A549 (cell line): ENCODE measurements around the gene ARHGAP10. TPM values are rescaled to one million over a fixed set of nuclear protein-coding genes. Genes with fewer than 3 reads are reported as not detected.
"Not testable (repeated sequence)": the region's sequence is repeated elsewhere in the genome, so short reads cannot be mapped to it uniquely, and the experiment has no call there.

Source experiments
- ATAC-seq, 2 experiments: fragments of 200-7000 bp in 1 of 2; fragments of >200 bp in 1 of 2; cut with Nextera tagmentation in 1 of 2; cut with Tn5 transposase in 1 of 2; 3 replicates each; pipeline versions ENCODE4 v1.8.0 to v1.9.1; 2018 to 2020; ENCODE audit warnings: mild to moderate bottlenecking in 1 of 2, moderate library complexity in 1 of 2
- CTCF ChIA-PET: fragments of 300-600 bp; sonication (Branson Sonifier 250); formaldehyde crosslinking; extraction: SDS; loops from one replicate; lab custom pipeline; 2021; ENCODE audit warnings: antibody characterized with exemption, inconsistent platforms; lab: Yijun Ruan, JAX
- POLR2A ChIA-PET: fragments of 350-600 bp; formaldehyde crosslinking; extraction: SDS; loops from one replicate; lab custom pipeline; 2021; ENCODE audit warnings: antibody characterized with exemption, inconsistent platforms; lab: Yijun Ruan, JAX
- DNase-seq, 2 experiments: peaks; one replicate each; pipeline versions ENCODE4 v3.0.0 to v3.0.0-alpha.2; 2011 to 2016; ENCODE audit warnings: low read depth in 1 of 2, low spot score in 1 of 2
- FAIRE-seq: peaks from 2 replicates; lab custom pipeline; 2011; peaks lifted over from hg19 to GRCh38; lab: Jason Lieb, UNC
- H3K27ac ChIP-seq, 2 experiments: fragments of >200 bp; sonication (Bioruptor Twin); formaldehyde crosslinking; 3 replicates each; pipeline ENCODE4 v1.5.1; 2016 to 2017
- H3K4me1 ChIP-seq: fragments of >200 bp; sonication (Bioruptor Twin); formaldehyde crosslinking; 3 replicates; pipeline ENCODE4 v1.6.1; 2016
- H3K4me2 ChIP-seq: fragments of >200 bp; sonication (Bioruptor Twin); formaldehyde crosslinking; 3 replicates; pipeline ENCODE4 v1.6.1; 2016
- H3K4me3 ChIP-seq: fragments of >200 bp; sonication (Bioruptor Twin); formaldehyde crosslinking; 3 replicates; pipeline ENCODE4 v1.5.1; 2016
- H3K9me3 ChIP-seq: fragments of >200 bp; sonication (Bioruptor Twin); formaldehyde crosslinking; 3 replicates; pipeline ENCODE4 v1.6.1; 2016
- BHLHE40 ChIP-seq: IDR thresholded peaks from 2 replicates; pipeline ENCODE4 v1.6.1; 2012; ENCODE audit warnings: low read depth, low read length, inconsistent platforms
- CBX2 ChIP-seq: fragments of 200-600 bp; sonication (generic); IDR thresholded peaks from 2 replicates; pipeline ENCODE4 v1.6.1; 2016; ENCODE audit warnings: low read depth, mild to moderate bottlenecking, borderline replicate concordance
- CBX8 ChIP-seq: fragments of 200-600 bp; sonication (generic); IDR thresholded peaks from 2 replicates; pipeline ENCODE4 v1.6.1; 2016
- CHD2 ChIP-seq: fragments of 150-350 bp; IDR thresholded peaks from 2 replicates; pipeline ENCODE4 v1.6.1; 2014; ENCODE audit warnings: low read length; ENCODE audit not compliant: partially characterized antibody
- EP300 ChIP-seq, 2 experiments: fragments of >200 bp; sonication (Bioruptor Twin); formaldehyde crosslinking; IDR thresholded peaks; 2 replicates in 1 of 2; 3 replicates in 1 of 2; pipeline ENCODE4 v1.6.1; 2016 to 2017
- ESRRA ChIP-seq: fragments of 150-350 bp; IDR thresholded peaks from 2 replicates; pipeline ENCODE4 v1.6.1; 2014; ENCODE audit warnings: mild to moderate bottlenecking, low read length, borderline replicate concordance
- FOXS1 ChIP-seq: fragments of 250-450 bp; sonication (Bioruptor Pico); IDR thresholded peaks from 2 replicates; pipeline ENCODE4 v1.5.0; 2020; ENCODE audit warnings: mild to moderate bottlenecking, moderate library complexity
- GATA3 ChIP-seq: IDR thresholded peaks from 2 replicates; pipeline ENCODE4 v1.6.1; 2012; ENCODE audit warnings: borderline replicate concordance
- HDAC2 ChIP-seq: fragments of 200-600 bp; sonication (generic); IDR thresholded peaks from 2 replicates; pipeline ENCODE4 v1.6.1; 2016
- HOXA7 ChIP-seq: fragments of 250-450 bp; sonication (Bioruptor Pico); IDR thresholded peaks from 2 replicates; pipeline ENCODE4 v1.5.0; 2020; ENCODE audit warnings: mild to moderate bottlenecking, moderate library complexity
- HOXB13 ChIP-seq: fragments of 250-450 bp; sonication (Bioruptor Pico); IDR thresholded peaks from 2 replicates; pipeline ENCODE4 v1.5.0; 2020; ENCODE audit warnings: low read depth, mild to moderate bottlenecking, moderate library complexity
- HOXB5 ChIP-seq: fragments of 250-450 bp; sonication (Bioruptor Pico); IDR thresholded peaks from 2 replicates; pipeline ENCODE4 v1.5.0; 2020; ENCODE audit warnings: mild to moderate bottlenecking, moderate library complexity
- JUNB ChIP-seq: fragments of >200 bp; sonication (Bioruptor Twin); formaldehyde crosslinking; IDR thresholded peaks from 2 replicates; pipeline ENCODE4 v1.6.1; 2016
- KDM1A ChIP-seq: fragments of 200-600 bp; sonication (generic); IDR thresholded peaks from 2 replicates; pipeline ENCODE4 v1.6.1; 2016; ENCODE audit warnings: low read depth, mild to moderate bottlenecking
- NFE2L2 ChIP-seq: fragments of 150-350 bp; conservative IDR thresholded peaks from 2 replicates; pipeline ENCODE4 v1.6.1; 2014; ENCODE audit warnings: low read length
- NR3C1 ChIP-seq: fragments of >200 bp; sonication (Bioruptor Twin); formaldehyde crosslinking; IDR thresholded peaks from 3 replicates; pipeline ENCODE4 v1.6.1; 2017
- RAD21 ChIP-seq, 2 experiments: fragments of >200 bp in 1 of 2; sonication (Bioruptor Twin) in 1 of 2; formaldehyde crosslinking in 1 of 2; IDR thresholded peaks in 1 of 2; conservative IDR thresholded peaks in 1 of 2; 2 replicates in 1 of 2; 3 replicates in 1 of 2; pipeline ENCODE4 v1.6.1; 2012 to 2018; ENCODE audit warnings: inconsistent platforms in 1 of 2
- RCOR1 ChIP-seq: fragments of 150-350 bp; IDR thresholded peaks from 2 replicates; pipeline ENCODE4 v1.6.1; 2014; ENCODE audit warnings: antibody characterized with exemption, low read length, low read depth
- RFX5 ChIP-seq: fragments of 450-650 bp; IDR thresholded peaks from 2 replicates; pipeline ENCODE4 v1.7.1; 2014; ENCODE audit warnings: antibody characterized with exemption, mild to moderate bottlenecking, moderate library complexity
- RNF2 ChIP-seq: fragments of 200-600 bp; sonication (generic); IDR thresholded peaks from 2 replicates; pipeline ENCODE4 v1.6.1; 2016; ENCODE audit warnings: low read depth, mild to moderate bottlenecking, antibody characterized with exemption, moderate library complexity, borderline replicate concordance
- SMC3 ChIP-seq: fragments of >200 bp; sonication (Bioruptor Twin); formaldehyde crosslinking; IDR thresholded peaks from 3 replicates; pipeline ENCODE4 v1.6.1; 2018; ENCODE audit warnings: inconsistent platforms
- TFCP2L1 ChIP-seq: fragments of 250-450 bp; sonication (Bioruptor Pico); IDR thresholded peaks from 2 replicates; pipeline ENCODE4 v1.5.0; 2021; ENCODE audit warnings: mild to moderate bottlenecking
- ZNF302 ChIP-seq: fragments of 250-450 bp; sonication (Bioruptor Pico); IDR thresholded peaks from 2 replicates; pipeline ENCODE4 v1.9.0; 2021; ENCODE audit warnings: inconsistent platforms, mild to moderate bottlenecking, moderate library complexity
- WGBS: methylation state at CpG from one replicate; pipeline ENCODE4 v1.1.6; 2017; ENCODE audit errors: missing lambda C conversion rate; 5-methylcytosine and 5-hydroxymethylcytosine counted together
- polyA plus RNA-seq, 4 experiments: library from polyadenylated mRNA; depleted of rRNA in 3 of 4; stranded (reverse); fragments of >200 nt; fragmentation: RNase III in 1 of 4; extraction: RNeasy Plus Mini Kit Qiagen cat#74134 plus additional on column Dnase treatment in 1 of 4; gene quantifications; 2 replicates in 3 of 4; 3 replicates in 1 of 4; pipeline ENCODE4 v1.2.3, GENCODE V29; 2011 to 2017
- TF ChIP-seq, protein P1 (sequence below): IDR thresholded peaks from 2 replicates; pipeline ENCODE4 v1.6.1; 2012
- TF ChIP-seq, protein P2 (sequence below): fragments of 250-450 bp; sonication (Bioruptor Pico); IDR thresholded peaks from 2 replicates; pipeline ENCODE4 v1.5.0; 2021; ENCODE audit warnings: mild to moderate bottlenecking, moderate library complexity, borderline replicate concordance
- TF ChIP-seq, protein P3 (sequence below): fragments of 450-650 bp; IDR thresholded peaks from 2 replicates; pipeline ENCODE4 v1.6.1; 2014; ENCODE audit warnings: antibody characterized with exemption
- TF ChIP-seq, protein P4 (sequence below): fragments of >200 bp; sonication (Bioruptor Twin); formaldehyde crosslinking; IDR thresholded peaks from 3 replicates; pipeline ENCODE4 v1.6.1; 2016
- TF ChIP-seq, protein P5 (sequence below): fragments of 250-450 bp; sonication (Bioruptor Pico); IDR thresholded peaks from 2 replicates; pipeline ENCODE4 v1.5.0; 2020; ENCODE audit warnings: low read depth, mild to moderate bottlenecking, moderate library complexity

The ARHGAP10 gene
- polyA plus RNA-seq, 2 of the 4 experiments (the other 2 are of a cell fraction): 7.0 to 7.2 TPM

DNA sequence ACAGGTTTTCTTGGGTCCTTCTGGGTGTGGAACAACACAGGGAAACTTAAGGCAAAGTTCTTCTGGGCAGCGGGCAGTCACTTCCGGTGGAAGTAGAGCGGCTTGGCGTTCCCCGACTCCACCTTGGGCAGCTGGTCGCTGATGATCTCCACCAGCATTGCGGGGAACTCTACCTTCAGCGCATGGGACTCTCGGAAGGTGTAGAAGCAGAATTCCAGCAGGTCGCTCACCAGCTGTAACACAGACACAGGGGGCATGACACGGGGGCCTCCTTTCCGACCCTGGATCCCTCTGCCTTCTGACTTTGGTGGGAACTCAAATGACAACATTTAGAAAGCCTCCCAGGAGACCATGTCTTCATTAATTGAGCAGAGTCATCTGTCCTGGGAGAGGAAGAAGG is 349.4 kb downstream of the ARHGAP10 start:
- Histone ChIP-seq H3K27ac (no peak overlapping the region), H3K4me1 (no peaks in the 10 kb centered on the region), H3K4me2 (no peak overlapping the region), H3K9me3 (no peaks in the 10 kb centered on the region), H3K4me3 (no peak overlapping the region)
- no peak for FAIRE-seq
- ChIA-PET CTCF (interaction anchor here (0.9 kb wide), 1 partner anchor 10 kb away, joined by 3 read pairs; no protein-coding TSS in a partner anchor), POLR2A (no interaction called here)
- DNase-seq: no peak
- no peak for ATAC-seq
- no peak for TF ChIP-seq CHD2
- TF ChIP-seq RFX5: no peak
- no peak for TF ChIP-seq GATA3
- no peak for TF ChIP-seq NR3C1
- TF ChIP-seq FOXS1 (CRISPR knock-in tag): no peak
- TF ChIP-seq RNF2: no peak
- no peak for TF ChIP-seq JUNB
- TF ChIP-seq, protein P1, sequence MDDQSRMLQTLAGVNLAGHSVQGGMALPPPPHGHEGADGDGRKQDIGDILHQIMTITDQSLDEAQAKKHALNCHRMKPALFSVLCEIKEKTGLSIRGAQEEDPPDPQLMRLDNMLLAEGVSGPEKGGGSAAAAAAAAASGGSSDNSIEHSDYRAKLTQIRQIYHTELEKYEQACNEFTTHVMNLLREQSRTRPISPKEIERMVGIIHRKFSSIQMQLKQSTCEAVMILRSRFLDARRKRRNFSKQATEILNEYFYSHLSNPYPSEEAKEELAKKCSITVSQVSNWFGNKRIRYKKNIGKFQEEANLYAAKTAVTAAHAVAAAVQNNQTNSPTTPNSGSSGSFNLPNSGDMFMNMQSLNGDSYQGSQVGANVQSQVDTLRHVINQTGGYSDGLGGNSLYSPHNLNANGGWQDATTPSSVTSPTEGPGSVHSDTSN: no peak
- TF ChIP-seq RCOR1: no peak
- no peak for TF ChIP-seq HDAC2
- TF ChIP-seq, protein P2, sequence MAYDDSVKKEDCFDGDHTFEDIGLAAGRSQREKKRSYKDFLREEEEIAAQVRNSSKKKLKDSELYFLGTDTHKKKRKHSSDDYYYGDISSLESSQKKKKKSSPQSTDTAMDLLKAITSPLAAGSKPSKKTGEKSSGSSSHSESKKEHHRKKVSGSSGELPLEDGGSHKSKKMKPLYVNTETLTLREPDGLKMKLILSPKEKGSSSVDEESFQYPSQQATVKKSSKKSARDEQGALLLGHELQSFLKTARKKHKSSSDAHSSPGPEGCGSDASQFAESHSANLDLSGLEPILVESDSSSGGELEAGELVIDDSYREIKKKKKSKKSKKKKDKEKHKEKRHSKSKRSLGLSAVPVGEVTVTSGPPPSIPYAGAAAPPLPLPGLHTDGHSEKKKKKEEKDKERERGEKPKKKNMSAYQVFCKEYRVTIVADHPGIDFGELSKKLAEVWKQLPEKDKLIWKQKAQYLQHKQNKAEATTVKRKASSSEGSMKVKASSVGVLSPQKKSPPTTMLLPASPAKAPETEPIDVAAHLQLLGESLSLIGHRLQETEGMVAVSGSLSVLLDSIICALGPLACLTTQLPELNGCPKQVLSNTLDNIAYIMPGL: no peak
- no peak for TF ChIP-seq SMC3
- WGBS: 85% methylated on average over 10 of the region's 12 CpGs

DNA sequence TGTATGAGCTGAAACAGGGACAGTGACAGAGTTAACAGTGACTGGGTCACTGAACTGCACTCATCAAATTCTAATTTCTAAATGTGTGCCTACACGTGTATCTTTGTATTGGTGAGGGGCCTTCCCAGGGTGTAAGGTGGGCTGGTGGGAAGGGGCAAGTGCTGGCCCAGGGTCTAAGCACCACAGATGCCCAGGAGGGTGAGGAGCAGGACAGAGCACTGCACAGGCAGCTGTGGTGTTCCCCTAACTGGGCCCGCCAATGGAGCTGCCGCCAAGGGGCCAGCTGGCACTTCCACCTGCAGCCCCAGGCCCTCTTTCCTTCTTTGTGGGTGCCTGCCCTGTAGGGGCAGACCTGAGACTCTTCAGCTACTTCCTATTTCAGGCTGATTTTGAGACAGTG is 349.9 kb downstream of the ARHGAP10 start:
- DNase-seq: no peak
- H3K4me1 ChIP-seq: no peaks in the 10 kb centered on the region
- H3K4me3 ChIP-seq: no peak overlapping the region
- TF ChIP-seq CBX8: no peak
- TF ChIP-seq BHLHE40: no peak
- no peak for TF ChIP-seq ZNF302 (CRISPR knock-in tag)
- TF ChIP-seq EP300 (IDR thresholded peaks at IDR 0.05): no peak
- TF ChIP-seq HOXA7 (CRISPR knock-in tag): no peak
- TF ChIP-seq HOXB13 (CRISPR knock-in tag): no peak
- TF ChIP-seq HOXB5 (CRISPR knock-in tag): no peak
- TF ChIP-seq RAD21 (conservative IDR thresholded peaks at IDR 0.05 in 1 of 2, IDR thresholded peaks at IDR 0.05 in 1 of 2): no peak
- no peak for TF ChIP-seq KDM1A
- no peak for TF ChIP-seq CBX2
- no peak for TF ChIP-seq HDAC2
- TF ChIP-seq NFE2L2: no peak
- TF ChIP-seq, protein P3, sequence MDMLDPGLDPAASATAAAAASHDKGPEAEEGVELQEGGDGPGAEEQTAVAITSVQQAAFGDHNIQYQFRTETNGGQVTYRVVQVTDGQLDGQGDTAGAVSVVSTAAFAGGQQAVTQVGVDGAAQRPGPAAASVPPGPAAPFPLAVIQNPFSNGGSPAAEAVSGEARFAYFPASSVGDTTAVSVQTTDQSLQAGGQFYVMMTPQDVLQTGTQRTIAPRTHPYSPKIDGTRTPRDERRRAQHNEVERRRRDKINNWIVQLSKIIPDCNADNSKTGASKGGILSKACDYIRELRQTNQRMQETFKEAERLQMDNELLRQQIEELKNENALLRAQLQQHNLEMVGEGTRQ: no peak
- TF ChIP-seq TFCP2L1: no peak
- TF ChIP-seq CHD2: no peak
- TF ChIP-seq ESRRA: no peak
- TF ChIP-seq, protein P4, sequence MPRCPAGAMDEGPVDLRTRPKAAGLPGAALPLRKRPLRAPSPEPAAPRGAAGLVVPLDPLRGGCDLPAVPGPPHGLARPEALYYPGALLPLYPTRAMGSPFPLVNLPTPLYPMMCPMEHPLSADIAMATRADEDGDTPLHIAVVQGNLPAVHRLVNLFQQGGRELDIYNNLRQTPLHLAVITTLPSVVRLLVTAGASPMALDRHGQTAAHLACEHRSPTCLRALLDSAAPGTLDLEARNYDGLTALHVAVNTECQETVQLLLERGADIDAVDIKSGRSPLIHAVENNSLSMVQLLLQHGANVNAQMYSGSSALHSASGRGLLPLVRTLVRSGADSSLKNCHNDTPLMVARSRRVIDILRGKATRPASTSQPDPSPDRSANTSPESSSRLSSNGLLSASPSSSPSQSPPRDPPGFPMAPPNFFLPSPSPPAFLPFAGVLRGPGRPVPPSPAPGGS: no peak
- TF ChIP-seq, protein P5, sequence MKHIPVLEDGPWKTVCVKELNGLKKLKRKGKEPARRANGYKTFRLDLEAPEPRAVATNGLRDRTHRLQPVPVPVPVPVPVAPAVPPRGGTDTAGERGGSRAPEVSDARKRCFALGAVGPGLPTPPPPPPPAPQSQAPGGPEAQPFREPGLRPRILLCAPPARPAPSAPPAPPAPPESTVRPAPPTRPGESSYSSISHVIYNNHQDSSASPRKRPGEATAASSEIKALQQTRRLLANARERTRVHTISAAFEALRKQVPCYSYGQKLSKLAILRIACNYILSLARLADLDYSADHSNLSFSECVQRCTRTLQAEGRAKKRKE (CRISPR knock-in tag): no peak
- H3K4me2 ChIP-seq: no peak overlapping the region
- no peak overlapping the region for H3K27ac ChIP-seq
- no peak for FAIRE-seq
- H3K9me3 ChIP-seq: no peaks in the 10 kb centered on the region
- WGBS: 58% methylated on average over 1 of the region's 3 CpGs
- ChIA-PET CTCF (interaction anchor here (0.9 kb wide), 1 partner anchor 11 kb away, joined by 3 read pairs; no protein-coding TSS in a partner anchor), POLR2A (no interaction called here)
- ATAC-seq: no peak

DNA sequence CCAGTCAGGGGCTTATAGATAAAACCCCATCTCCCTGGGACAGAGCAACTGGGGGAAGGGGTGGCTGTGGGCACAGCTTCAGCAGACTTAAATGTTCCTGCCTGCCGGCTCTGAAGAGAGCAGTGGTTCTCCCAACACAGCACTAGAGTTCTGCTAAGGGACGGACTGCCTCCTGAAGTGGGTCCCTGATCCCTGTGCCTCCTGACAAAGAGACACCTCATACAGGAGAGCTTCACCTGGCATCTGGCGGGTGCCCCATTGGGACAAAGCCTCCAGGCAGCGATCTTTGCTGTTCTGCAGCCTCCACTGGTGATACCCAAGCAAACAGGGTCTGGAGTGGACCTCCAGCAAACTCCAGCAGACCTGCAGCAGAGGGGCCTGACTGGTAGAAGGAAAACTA is 351.2 kb downstream of the ARHGAP10 start:
- POLR2A ChIA-PET, H3K4me1 ChIP-seq, H3K4me2 ChIP-seq, H3K9me3 ChIP-seq, DNase-seq, H3K27ac ChIP-seq, ATAC-seq, FAIRE-seq, H3K4me3 ChIP-seq, CTCF ChIA-PET: not testable (repeated sequence)
- WGBS: no CpG with 5 or more reads among the region's 4 CpGs
